ENCODE data around the gene ANKDD1A. TPM values are rescaled to one million over a fixed set of nuclear protein-coding genes. Genes with fewer than 3 reads are reported as not detected.

The ANKDD1A gene
- total RNA-seq, 1 donor from 2014 or later: 17.7 TPM

- H3K4me3 ChIP-seq: no peak overlapping the region
- H3K36me3 ChIP-seq: no peaks in the 10 kb centered on the region
- H3K27me3 ChIP-seq: no peaks in the 10 kb centered on the region
- TF ChIP-seq POLR2A (IDR thresholded peaks at IDR 0.05) (no peak), CTCF (IDR thresholded peaks at IDR 0.05) (no peak), POLR2AphosphoS5 (IDR thresholded peaks at IDR 0.05; ENCODE audit: insufficient read depth in 1 of 2, low read depth in 1 of 2) (no peak)
- intact Hi-C loops (cut with DNase I): no loop called here
- H3K9me3 ChIP-seq: no peaks in the 10 kb centered on the region
- DNase-seq (ENCODE audit: extremely low spot score in 2 of 2): no peak
- no peak overlapping the region for H3K27ac ChIP-seq
- H3K4me1 ChIP-seq: peaks cover 17% of the 10 kb centered on the region
Measured at GRCh38 chr15:64909546-64909945, 2.2 kb upstream of the ANKDD1A start.

- H3K4me1 ChIP-seq: peaks cover 17% of the 10 kb centered on the region
- H3K9me3 ChIP-seq: no peaks in the 10 kb centered on the region
- H3K36me3 ChIP-seq: no peaks in the 10 kb centered on the region
- peak in 1 of 2 donors; percentile 80 for DNase-seq (ENCODE audit: extremely low spot score in 2 of 2)
- intact Hi-C loops (cut with DNase I): no loop called here
- H3K27ac ChIP-seq: no peak overlapping the region
- H3K27me3 ChIP-seq: no peaks in the 10 kb centered on the region
- H3K4me3 ChIP-seq: peak overlapping the region; percentile 55 to 70
- no peak for TF ChIP-seq POLR2AphosphoS5 (IDR thresholded peaks at IDR 0.05; ENCODE audit: insufficient read depth in 1 of 2, low read depth in 1 of 2)
- no peak for TF ChIP-seq POLR2A (IDR thresholded peaks at IDR 0.05)
- no peak for TF ChIP-seq CTCF (IDR thresholded peaks at IDR 0.05)
Measured at GRCh38 chr15:64912379-64913325, 950 bp downstream of the ANKDD1A start.

GRCh38 chr15:64915518-64916227 is 4.0 kb downstream of the ANKDD1A start:
- DNase-seq (ENCODE audit: extremely low spot score in 2 of 2): no peak
- TF ChIP-seq POLR2AphosphoS5 (IDR thresholded peaks at IDR 0.05; ENCODE audit: insufficient read depth in 1 of 2, low read depth in 1 of 2) (no peak), CTCF (IDR thresholded peaks at IDR 0.05) (no peak), POLR2A (IDR thresholded peaks at IDR 0.05) (no peak)
- intact Hi-C loops (cut with DNase I): no loop called here
- no peaks in the 10 kb centered on the region for H3K27me3 ChIP-seq
- H3K27ac ChIP-seq: no peak overlapping the region
- H3K4me3 ChIP-seq: no peak overlapping the region
- H3K4me1 ChIP-seq: peaks cover 17% of the 10 kb centered on the region
- no peaks in the 10 kb centered on the region for H3K36me3 ChIP-seq
- H3K9me3 ChIP-seq: no peaks in the 10 kb centered on the region

- TF ChIP-seq POLR2A (IDR thresholded peaks at IDR 0.05) (no peak), CTCF (IDR thresholded peaks at IDR 0.05) (no peak), POLR2AphosphoS5 (IDR thresholded peaks at IDR 0.05; ENCODE audit: insufficient read depth in 1 of 2, low read depth in 1 of 2) (no peak)
- H3K27me3 ChIP-seq: no peaks in the 10 kb centered on the region
- H3K9me3 ChIP-seq: no peaks in the 10 kb centered on the region
- H3K27ac ChIP-seq: no peak overlapping the region
- no peak overlapping the region for H3K4me3 ChIP-seq
- no peak for DNase-seq (ENCODE audit: extremely low spot score in 2 of 2)
- intact Hi-C loops (cut with DNase I): no loop called here
- no peaks in the 10 kb centered on the region for H3K36me3 ChIP-seq
- peaks cover 12% of the 10 kb centered on the region for H3K4me1 ChIP-seq
Measured at GRCh38 chr15:64916365-64916764, 4.7 kb downstream of the ANKDD1A start.

Data from vagina (tissue), 2 donors.